Stimulated activated naive CD8-positive, alpha-beta T cell treated with anti-CD3 and anti-CD28 coated beads, Interleukin-15, amount 100 ng/mL, for 72 hours (primary cell): Measurements from ENCODE around the gene RNPEP.
A peak's percentile ranks its signal among the peaks of the same experiment; 100 is the strongest.
"Not testable (repeated sequence)": the region's sequence is repeated elsewhere in the genome, so short reads cannot be mapped to it uniquely, and the experiment has no call there.

Experiments
- ATAC-seq: fragments of 150-1000 bp; cut with Tn5 transposase; 2 replicates; pipeline ENCODE4 v1.10.0; 2021; ENCODE audit warnings: mild to moderate bottlenecking, moderate library complexity
- DNase-seq, 2 donors: peaks; one replicate each; pipeline ENCODE4 v3.0.0; 2021 to 2022
- H3K27ac Mint-ChIP-seq, 2 donors: one replicate each; pipeline ENCODE4 v1.8.0; 2022; ENCODE audit warnings: mild to moderate bottlenecking in 2 of 2, mixed read lengths in 2 of 2, moderate library complexity in 2 of 2
- H3K27me3 Mint-ChIP-seq: one replicate; pipeline ENCODE4 v1.8.0; 2022; ENCODE audit warnings: mixed read lengths
- H3K4me1 Mint-ChIP-seq: one replicate; pipeline ENCODE4 v1.8.0; 2022; ENCODE audit warnings: mild to moderate bottlenecking, mixed read lengths
- H3K4me3 Mint-ChIP-seq, 2 donors: one replicate each; pipeline ENCODE4 v1.8.0; 2022; ENCODE audit warnings: mild to moderate bottlenecking in 2 of 2, mixed read lengths in 2 of 2, moderate library complexity in 1 of 2
- H3K9me3 Mint-ChIP-seq, 2 donors: one replicate each; pipeline ENCODE4 v1.8.0; 2022; ENCODE audit warnings: mixed read lengths in 2 of 2

Gene RNPEP

GRCh38 chr1:202014060-202014459 lies 31.6 kb downstream of the RNPEP start:
- peaks cover 10% of the 10 kb centered on the region for H3K4me1 Mint-ChIP-seq

GRCh38 chr1:202014915-202015661 lies 32.6 kb downstream of the RNPEP start:
- H3K9me3 Mint-ChIP-seq, result no peaks in the 10 kb centered on the region
- peaks cover 2% of the 10 kb centered on the region for H3K4me1 Mint-ChIP-seq
- DNase-seq (no peak), ATAC-seq (peak; percentile 21)
- no peak overlapping the region for H3K27ac Mint-ChIP-seq
- H3K27me3 Mint-ChIP-seq, result peaks cover 26% of the 10 kb centered on the region
- no peak overlapping the region for H3K4me3 Mint-ChIP-seq

More at GRCh38 chr1:202014060-202014459, 31.6 kb downstream of the RNPEP start:
- no peak overlapping the region for H3K27ac Mint-ChIP-seq
- H3K27me3 Mint-ChIP-seq, result peaks cover 24% of the 10 kb centered on the region
- no peak for DNase-seq
- ATAC-seq, result no peak
- H3K4me3 Mint-ChIP-seq, result no peak overlapping the region
- no peaks in the 10 kb centered on the region for H3K9me3 Mint-ChIP-seq

GRCh38 chr1:202015662-202015937 lies 33.2 kb downstream of the RNPEP start:
- Mint-ChIP-seq H3K4me1 (no peaks in the 10 kb centered on the region), H3K9me3 (no peaks in the 10 kb centered on the region), H3K4me3 (no peak overlapping the region), H3K27me3 (peaks cover 26% of the 10 kb centered on the region), H3K27ac (no peak overlapping the region)
- DNase-seq (no peak), ATAC-seq (peak; percentile 6)

GRCh38 chr1:202016022-202016810 lies 33.8 kb downstream of the RNPEP start:
- no peak overlapping the region for H3K4me3 Mint-ChIP-seq
- no peak for DNase-seq
- H3K9me3 Mint-ChIP-seq, result no peaks in the 10 kb centered on the region
- H3K4me1 Mint-ChIP-seq, result no peaks in the 10 kb centered on the region
- H3K27ac Mint-ChIP-seq, result no peak overlapping the region
- H3K27me3 Mint-ChIP-seq, result peaks cover 26% of the 10 kb centered on the region
- no peak for ATAC-seq

GRCh38 chr1:202016811-202017748 lies 34.6 kb downstream of the RNPEP start:
- peaks cover 26% of the 10 kb centered on the region for H3K27me3 Mint-ChIP-seq
- no peak overlapping the region for H3K27ac Mint-ChIP-seq
- DNase-seq, result no peak
- no peaks in the 10 kb centered on the region for H3K4me1 Mint-ChIP-seq
- H3K4me3 Mint-ChIP-seq, result no peak overlapping the region
- no peaks in the 10 kb centered on the region for H3K9me3 Mint-ChIP-seq
- ATAC-seq, result no peak

GRCh38 chr1:202017749-202018467 lies 35.5 kb downstream of the RNPEP start:
- Mint-ChIP-seq H3K4me1 (no peaks in the 10 kb centered on the region), H3K27ac (no peak overlapping the region), H3K4me3 (no peak overlapping the region), H3K27me3 (peaks cover 28% of the 10 kb centered on the region), H3K9me3 (no peaks in the 10 kb centered on the region)
- peak; percentile 37 for ATAC-seq
- DNase-seq, result no peak

GRCh38 chr1:202018468-202019234 lies 36.2 kb downstream of the RNPEP start:
- H3K27me3 Mint-ChIP-seq, result peaks cover 35% of the 10 kb centered on the region
- no peaks in the 10 kb centered on the region for H3K4me1 Mint-ChIP-seq
- H3K27ac Mint-ChIP-seq, result no peak overlapping the region
- H3K4me3 Mint-ChIP-seq, result no peak overlapping the region
- DNase-seq (no peak), ATAC-seq (no peak)
- no peaks in the 10 kb centered on the region for H3K9me3 Mint-ChIP-seq

GRCh38 chr1:202019235-202019558 lies 36.7 kb downstream of the RNPEP start:
- Mint-ChIP-seq H3K27ac (peak overlapping the region in 1 of 2 donors; percentile 56), H3K27me3 (peaks cover 35% of the 10 kb centered on the region)
- not testable (repeated sequence) for H3K9me3 Mint-ChIP-seq, H3K4me3 Mint-ChIP-seq, ATAC-seq, DNase-seq, H3K4me1 Mint-ChIP-seq

GRCh38 chr1:202023001-202023433 lies 40.6 kb downstream of the RNPEP start:
- no peaks in the 10 kb centered on the region for H3K9me3 Mint-ChIP-seq
- H3K27me3 Mint-ChIP-seq, result peaks cover 22% of the 10 kb centered on the region
- H3K4me3 Mint-ChIP-seq, result no peak overlapping the region
- DNase-seq (no peak), ATAC-seq (no peak)
- H3K27ac Mint-ChIP-seq, result no peak overlapping the region
- H3K4me1 Mint-ChIP-seq, result no peaks in the 10 kb centered on the region

- no peaks in the 10 kb centered on the region for H3K27me3 Mint-ChIP-seq
- no peak overlapping the region for H3K4me3 Mint-ChIP-seq
- DNase-seq, result no peak
- no peak for ATAC-seq
- H3K27ac Mint-ChIP-seq, result no peak overlapping the region
- H3K9me3 Mint-ChIP-seq, result no peaks in the 10 kb centered on the region
- no peaks in the 10 kb centered on the region for H3K4me1 Mint-ChIP-seq
Measured at GRCh38 chr1:202029171-202029665, 46.8 kb downstream of the RNPEP start.

GRCh38 chr1:202029727-202030126 lies 47.3 kb downstream of the RNPEP start:
- DNase-seq, result no peak
- Mint-ChIP-seq H3K27ac (no peak overlapping the region), H3K9me3 (no peaks in the 10 kb centered on the region), H3K4me3 (no peak overlapping the region), H3K27me3 (no peaks in the 10 kb centered on the region), H3K4me1 (no peaks in the 10 kb centered on the region)
- no peak for ATAC-seq

- Mint-ChIP-seq H3K9me3 (no peaks in the 10 kb centered on the region), H3K27me3 (no peaks in the 10 kb centered on the region), H3K4me1 (no peaks in the 10 kb centered on the region), H3K27ac (no peak overlapping the region), H3K4me3 (no peak overlapping the region)
- no peak for ATAC-seq
- DNase-seq, result no peak
Measured at GRCh38 chr1:202031796-202032195, 49.3 kb downstream of the RNPEP start.

- Mint-ChIP-seq H3K9me3 (no peaks in the 10 kb centered on the region), H3K27ac (no peak overlapping the region), H3K4me1 (no peaks in the 10 kb centered on the region), H3K27me3 (no peaks in the 10 kb centered on the region), H3K4me3 (no peak overlapping the region)
- no peak for ATAC-seq
- no peak for DNase-seq
Measured at GRCh38 chr1:202034149-202034682, 51.8 kb downstream of the RNPEP start.

- Mint-ChIP-seq H3K4me1 (no peaks in the 10 kb centered on the region), H3K9me3 (no peaks in the 10 kb centered on the region), H3K27ac (no peak overlapping the region), H3K27me3 (no peaks in the 10 kb centered on the region), H3K4me3 (no peak overlapping the region)
- ATAC-seq, result no peak
- DNase-seq, result no peak
Measured at GRCh38 chr1:202034683-202035462, 52.4 kb downstream of the RNPEP start.
